ENCODE data around the gene ATP2A1.

ATP2A1 gene

GRCh38 chr16:28898942-28899341 lies 20.7 kb downstream of the ATP2A1 start:
- Histone ChIP-seq H3K36me3 (ENCODE audit: control insufficient read depth, insufficient read depth, low read length) (no peaks in the 10 kb centered on the region), H3K9me3 (ENCODE audit: control insufficient read depth, low read length) (no peaks in the 10 kb centered on the region), H3K4me1 (ENCODE audit: control insufficient read depth, insufficient read depth, low read length, poor library complexity, severe bottlenecking) (peaks cover 4% of the 10 kb centered on the region), H3K27ac (ENCODE audit: low read depth, low read length, severe bottlenecking) (no peak overlapping the region), H3K4me3 (ENCODE audit: extremely low read depth, insufficient read depth, low read length, poor library complexity, severe bottlenecking) (no peak overlapping the region)
- WGBS, 2 experiments (ENCODE audit: insufficient coverage in 2 of 2) = 100% methylated on average over 2 to 3 of the region's 4 CpGs

- 95 to 97% methylated on average over 7 to 8 of the region's 11 CpGs for WGBS, 2 experiments (ENCODE audit: insufficient coverage in 2 of 2)
Observed at GRCh38 chr16:28899882-28900590, 21.7 kb downstream of the ATP2A1 start.

GRCh38 chr16:28900601-28901000 lies 22.3 kb downstream of the ATP2A1 start:
- H3K36me3 ChIP-seq (ENCODE audit: control insufficient read depth, insufficient read depth, low read length) = no peaks in the 10 kb centered on the region
- H3K4me3 ChIP-seq (ENCODE audit: extremely low read depth, insufficient read depth, low read length, poor library complexity, severe bottlenecking) = no peak overlapping the region
- no peak overlapping the region for H3K27ac ChIP-seq (ENCODE audit: low read depth, low read length, severe bottlenecking)
- H3K4me1 ChIP-seq (ENCODE audit: control insufficient read depth, insufficient read depth, low read length, poor library complexity, severe bottlenecking) = peaks cover 4% of the 10 kb centered on the region
- no peaks in the 10 kb centered on the region for H3K9me3 ChIP-seq (ENCODE audit: control insufficient read depth, low read length)
- WGBS, 2 experiments (ENCODE audit: insufficient coverage in 2 of 2) = 93 to 96% methylated on average over 25 of the region's 25 CpGs

More at GRCh38 chr16:28899882-28900590, 21.7 kb downstream of the ATP2A1 start:
- Histone ChIP-seq H3K27ac (ENCODE audit: low read depth, low read length, severe bottlenecking) (no peak overlapping the region), H3K9me3 (ENCODE audit: control insufficient read depth, low read length) (no peaks in the 10 kb centered on the region), H3K4me3 (ENCODE audit: extremely low read depth, insufficient read depth, low read length, poor library complexity, severe bottlenecking) (no peak overlapping the region), H3K4me1 (ENCODE audit: control insufficient read depth, insufficient read depth, low read length, poor library complexity, severe bottlenecking) (peaks cover 4% of the 10 kb centered on the region), H3K36me3 (ENCODE audit: control insufficient read depth, insufficient read depth, low read length) (no peaks in the 10 kb centered on the region)

GRCh38 chr16:28901862-28902261 lies 23.6 kb downstream of the ATP2A1 start:
- no peaks in the 10 kb centered on the region for H3K36me3 ChIP-seq (ENCODE audit: control insufficient read depth, insufficient read depth, low read length)
- H3K4me3 ChIP-seq (ENCODE audit: extremely low read depth, insufficient read depth, low read length, poor library complexity, severe bottlenecking) = no peak overlapping the region
- H3K27ac ChIP-seq (ENCODE audit: low read depth, low read length, severe bottlenecking) = no peak overlapping the region
- peaks cover 4% of the 10 kb centered on the region for H3K4me1 ChIP-seq (ENCODE audit: control insufficient read depth, insufficient read depth, low read length, poor library complexity, severe bottlenecking)
- no peaks in the 10 kb centered on the region for H3K9me3 ChIP-seq (ENCODE audit: control insufficient read depth, low read length)
- 88 to 94% methylated on average over 5 to 8 of the region's 15 CpGs for WGBS, 2 experiments (ENCODE audit: insufficient coverage in 2 of 2)

GRCh38 chr16:28902909-28903308 lies 24.6 kb downstream of the ATP2A1 start:
- 79 to 92% methylated on average over 3 to 4 of the region's 11 CpGs for WGBS, 2 experiments (ENCODE audit: insufficient coverage in 2 of 2)
- H3K4me1 ChIP-seq (ENCODE audit: control insufficient read depth, insufficient read depth, low read length, poor library complexity, severe bottlenecking) = peaks cover 3% of the 10 kb centered on the region
- no peak overlapping the region for H3K4me3 ChIP-seq (ENCODE audit: extremely low read depth, insufficient read depth, low read length, poor library complexity, severe bottlenecking)
- no peaks in the 10 kb centered on the region for H3K9me3 ChIP-seq (ENCODE audit: control insufficient read depth, low read length)
- H3K27ac ChIP-seq (ENCODE audit: low read depth, low read length, severe bottlenecking) = no peak overlapping the region
- no peaks in the 10 kb centered on the region for H3K36me3 ChIP-seq (ENCODE audit: control insufficient read depth, insufficient read depth, low read length)

- H3K4me1 ChIP-seq (ENCODE audit: control insufficient read depth, insufficient read depth, low read length, poor library complexity, severe bottlenecking) = no peaks in the 10 kb centered on the region
- no peaks in the 10 kb centered on the region for H3K9me3 ChIP-seq (ENCODE audit: control insufficient read depth, low read length)
- peaks cover 6% of the 10 kb centered on the region for H3K36me3 ChIP-seq (ENCODE audit: control insufficient read depth, insufficient read depth, low read length)
- H3K4me3 ChIP-seq (ENCODE audit: extremely low read depth, insufficient read depth, low read length, poor library complexity, severe bottlenecking) = no peak overlapping the region
- H3K27ac ChIP-seq (ENCODE audit: low read depth, low read length, severe bottlenecking) = no peak overlapping the region
- WGBS, 2 experiments (ENCODE audit: insufficient coverage in 2 of 2) = 94 to 96% methylated on average over 16 to 24 of the region's 29 CpGs
Observed at GRCh38 chr16:28903344-28904042, 25.2 kb downstream of the ATP2A1 start.

GRCh38 chr16:28904363-28904762 lies 26.1 kb downstream of the ATP2A1 start:
- WGBS, 2 experiments (ENCODE audit: insufficient coverage in 2 of 2) = 94 to 99% methylated on average over 13 to 14 of the region's 14 CpGs
- Histone ChIP-seq H3K9me3 (ENCODE audit: control insufficient read depth, low read length) (no peaks in the 10 kb centered on the region), H3K27ac (ENCODE audit: low read depth, low read length, severe bottlenecking) (no peak overlapping the region), H3K4me1 (ENCODE audit: control insufficient read depth, insufficient read depth, low read length, poor library complexity, severe bottlenecking) (no peaks in the 10 kb centered on the region), H3K4me3 (ENCODE audit: extremely low read depth, insufficient read depth, low read length, poor library complexity, severe bottlenecking) (no peak overlapping the region), H3K36me3 (ENCODE audit: control insufficient read depth, insufficient read depth, low read length) (peaks cover 6% of the 10 kb centered on the region)

GRCh38 chr16:28904828-28905227 lies 26.5 kb downstream of the ATP2A1 start:
- H3K9me3 ChIP-seq (ENCODE audit: control insufficient read depth, low read length) = no peaks in the 10 kb centered on the region
- H3K4me1 ChIP-seq (ENCODE audit: control insufficient read depth, insufficient read depth, low read length, poor library complexity, severe bottlenecking) = no peaks in the 10 kb centered on the region
- no peak overlapping the region for H3K4me3 ChIP-seq (ENCODE audit: extremely low read depth, insufficient read depth, low read length, poor library complexity, severe bottlenecking)
- 94 to 98% methylated on average over 12 to 15 of the region's 16 CpGs for WGBS, 2 experiments (ENCODE audit: insufficient coverage in 2 of 2)
- no peak overlapping the region for H3K27ac ChIP-seq (ENCODE audit: low read depth, low read length, severe bottlenecking)
- peaks cover 6% of the 10 kb centered on the region for H3K36me3 ChIP-seq (ENCODE audit: control insufficient read depth, insufficient read depth, low read length)

- WGBS, 2 experiments (ENCODE audit: insufficient coverage in 2 of 2) = 74 to 94% methylated on average over 3 to 5 of the region's 9 CpGs
- Histone ChIP-seq H3K9me3 (ENCODE audit: control insufficient read depth, low read length) (no peaks in the 10 kb centered on the region), H3K4me3 (ENCODE audit: extremely low read depth, insufficient read depth, low read length, poor library complexity, severe bottlenecking) (no peak overlapping the region), H3K4me1 (ENCODE audit: control insufficient read depth, insufficient read depth, low read length, poor library complexity, severe bottlenecking) (no peaks in the 10 kb centered on the region), H3K27ac (ENCODE audit: low read depth, low read length, severe bottlenecking) (no peak overlapping the region), H3K36me3 (ENCODE audit: control insufficient read depth, insufficient read depth, low read length) (peaks cover 8% of the 10 kb centered on the region)
Observed at GRCh38 chr16:28905229-28905754, 27.0 kb downstream of the ATP2A1 start.

GRCh38 chr16:28905800-28906372 lies 27.6 kb downstream of the ATP2A1 start:
- H3K27ac ChIP-seq (ENCODE audit: low read depth, low read length, severe bottlenecking) = no peak overlapping the region
- H3K4me1 ChIP-seq (ENCODE audit: control insufficient read depth, insufficient read depth, low read length, poor library complexity, severe bottlenecking) = no peaks in the 10 kb centered on the region
- H3K36me3 ChIP-seq (ENCODE audit: control insufficient read depth, insufficient read depth, low read length) = peaks cover 13% of the 10 kb centered on the region
- H3K4me3 ChIP-seq (ENCODE audit: extremely low read depth, insufficient read depth, low read length, poor library complexity, severe bottlenecking) = no peak overlapping the region
- 85 to 88% methylated on average over 19 to 23 of the region's 24 CpGs for WGBS, 2 experiments (ENCODE audit: insufficient coverage in 2 of 2)
- H3K9me3 ChIP-seq (ENCODE audit: control insufficient read depth, low read length) = no peaks in the 10 kb centered on the region

All from mesodermal cell (in vitro differentiated cells).